Measurements from ENCODE around the gene VTI1A.

The VTI1A gene

GRCh38 chr10:112639298-112639697, 192.3 kb downstream of the VTI1A start:
- DNase-seq (ENCODE audit: low spot score), result no peak

- no peak for DNase-seq (ENCODE audit: low spot score)
Measured at GRCh38 chr10:112640638-112641037, 193.6 kb downstream of the VTI1A start.

GRCh38 chr10:112643600-112644264, 196.7 kb downstream of the VTI1A start:
- DNase-seq (ENCODE audit: low spot score), result no peak

- DNase-seq (ENCODE audit: low spot score), result no peak
Measured at GRCh38 chr10:112644265-112644645, 197.2 kb downstream of the VTI1A start.

- no peak for DNase-seq (ENCODE audit: low spot score)
Measured at GRCh38 chr10:112649006-112649821, 202.2 kb downstream of the VTI1A start.

- DNase-seq (ENCODE audit: low spot score), result no peak
Measured at GRCh38 chr10:112649822-112650152, 202.8 kb downstream of the VTI1A start.

- DNase-seq (ENCODE audit: low spot score), result no peak
Measured at GRCh38 chr10:112650588-112651030, 203.6 kb downstream of the VTI1A start.

- DNase-seq (ENCODE audit: low spot score), result no peak
Measured at GRCh38 chr10:112653215-112653614, 206.2 kb downstream of the VTI1A start.

GRCh38 chr10:112653851-112654250, 206.8 kb downstream of the VTI1A start:
- DNase-seq (ENCODE audit: low spot score), result no peak

GRCh38 chr10:112654794-112655193, 207.8 kb downstream of the VTI1A start:
- DNase-seq (ENCODE audit: low spot score), result no peak

- DNase-seq (ENCODE audit: low spot score), result no peak
Measured at GRCh38 chr10:112655722-112656121, 208.7 kb downstream of the VTI1A start.

GRCh38 chr10:112658465-112658864, 211.4 kb downstream of the VTI1A start:
- no peak for DNase-seq (ENCODE audit: low spot score)

- DNase-seq (ENCODE audit: low spot score), result no peak
Measured at GRCh38 chr10:112658900-112659638, 212.1 kb downstream of the VTI1A start.

- no peak for DNase-seq (ENCODE audit: low spot score)
Measured at GRCh38 chr10:112663234-112664125, 216.5 kb downstream of the VTI1A start.

GRCh38 chr10:112666094-112666493, 219.1 kb downstream of the VTI1A start:
- DNase-seq (ENCODE audit: low spot score), result no peak

GRCh38 chr10:112669989-112670388, 223.0 kb downstream of the VTI1A start:
- DNase-seq (ENCODE audit: low spot score), result no peak

GRCh38 chr10:112671743-112672142, 224.7 kb downstream of the VTI1A start:
- DNase-seq (ENCODE audit: low spot score), result no peak

- DNase-seq (ENCODE audit: low spot score), result no peak
Measured at GRCh38 chr10:112672706-112673105, 225.7 kb downstream of the VTI1A start.

- DNase-seq (ENCODE audit: low spot score), result no peak
Measured at GRCh38 chr10:112675560-112676083, 228.6 kb downstream of the VTI1A start.

GRCh38 chr10:112677689-112678088, 230.7 kb downstream of the VTI1A start:
- DNase-seq (ENCODE audit: low spot score), result no peak

GRCh38 chr10:112678581-112678980, 231.6 kb downstream of the VTI1A start:
- DNase-seq (ENCODE audit: low spot score), result no peak

- no peak for DNase-seq (ENCODE audit: low spot score)
Measured at GRCh38 chr10:112678987-112679386, 232.0 kb downstream of the VTI1A start.
